ENCODE results near the gene REEP3. TPM values are rescaled to one million over a fixed set of nuclear protein-coding genes. Genes with fewer than 3 reads are reported as not detected.

REEP3 gene
- 15.0 TPM for polyA plus RNA-seq (2013, experiment 1 of 2)
- 15.6 TPM for polyA plus RNA-seq (2013, experiment 2 of 2)

GRCh38 chr10:63520500-63521415, at the start of gene REEP3:
Gene REEP3 (plus strand): TSS chr10:63521401. CDS start chr10:63521546, 145 bp downstream.
- DNase-seq, result peak; percentile 89
- peak within 1 kb of the TSS; percentile 59 for H4K8ac ChIP-seq (ENCODE audit: low read depth, low read length)
- peaks cover 10% of the 10 kb centered on the region for H3K79me1 ChIP-seq (ENCODE audit: low read length)
- peaks cover 10% of the 10 kb centered on the region for H3K4me1 ChIP-seq (ENCODE audit: control insufficient read depth, low read depth, low read length)
- H2BK15ac ChIP-seq (replicated peaks; ENCODE audit: low read depth), result no peak within 1 kb of the TSS
- H3K4me3 ChIP-seq (ENCODE audit: low read length), result peak within 1 kb of the TSS; percentile 85
- H2BK120ac ChIP-seq (ENCODE audit: low read depth, low read length), result peak within 1 kb of the TSS; percentile 14
- no peaks in the 10 kb centered on the region for H3K27me3 ChIP-seq (ENCODE audit: insufficient read depth, low read length, poor library complexity)
- H2AK5ac ChIP-seq (ENCODE audit: low read length), result no peak within 1 kb of the TSS
- H3K56ac ChIP-seq (ENCODE audit: low read length), result peak within 1 kb of the TSS; percentile 97
- peak within 1 kb of the TSS; percentile 99 for H3K27ac ChIP-seq (ENCODE audit: low read depth, low read length)
- H3K79me2 ChIP-seq (ENCODE audit: control insufficient read depth, insufficient read depth, low read length), result peaks cover 71% of the 10 kb centered on the region
- no peaks in the 10 kb centered on the region for H3K36me3 ChIP-seq (ENCODE audit: control insufficient read depth, insufficient read depth, low read length)
- H3K18ac ChIP-seq (ENCODE audit: low read length), result peak within 1 kb of the TSS; percentile 88
- no CpG with 5 or more reads among the region's 52 CpGs for WGBS (ENCODE audit: extremely low coverage, insufficient coverage, low lambda C conversion rate)
- H4K5ac ChIP-seq (ENCODE audit: low read length), result no peak within 1 kb of the TSS
- H3K4ac ChIP-seq (ENCODE audit: low read depth, low read length), result peak within 1 kb of the TSS; percentile 84
- peak within 1 kb of the TSS; percentile 94 for H3K9ac ChIP-seq (ENCODE audit: low read length)
- H3K23ac ChIP-seq (ENCODE audit: low read length), result peak within 1 kb of the TSS; percentile 48
- H2BK5ac ChIP-seq (ENCODE audit: low read length), result peak within 1 kb of the TSS; percentile 91
- H3K4me2 ChIP-seq (ENCODE audit: low read length), result peak within 1 kb of the TSS; percentile 79

GRCh38 chr10:63474488-63474887, 46.7 kb upstream of the REEP3 start:
- H3K27ac ChIP-seq (ENCODE audit: low read depth, low read length), result no peak overlapping the region
- H3K56ac ChIP-seq (ENCODE audit: low read length), result no peak overlapping the region
- no peak for DNase-seq
- no peak overlapping the region for H3K23ac ChIP-seq (ENCODE audit: low read length)
- H3K9ac ChIP-seq (ENCODE audit: low read length), result no peak overlapping the region
- peaks cover 19% of the 10 kb centered on the region for H3K79me2 ChIP-seq (ENCODE audit: control insufficient read depth, insufficient read depth, low read length)
- no peaks in the 10 kb centered on the region for H3K27me3 ChIP-seq (ENCODE audit: insufficient read depth, low read length, poor library complexity)
- H3K4me3 ChIP-seq (ENCODE audit: low read length), result no peak overlapping the region
- H3K4me2 ChIP-seq (ENCODE audit: low read length), result no peak overlapping the region
- no peak overlapping the region for H2AK5ac ChIP-seq (ENCODE audit: low read length)
- H3K79me1 ChIP-seq (ENCODE audit: low read length), result peaks cover 2% of the 10 kb centered on the region
- H2BK120ac ChIP-seq (ENCODE audit: low read depth, low read length), result no peak overlapping the region
- H3K36me3 ChIP-seq (ENCODE audit: control insufficient read depth, insufficient read depth, low read length), result no peaks in the 10 kb centered on the region
- H3K4me1 ChIP-seq (ENCODE audit: control insufficient read depth, low read depth, low read length), result peaks cover 5% of the 10 kb centered on the region
- peak overlapping the region; percentile 1 for H3K18ac ChIP-seq (ENCODE audit: low read length)
- WGBS (ENCODE audit: extremely low coverage, insufficient coverage, low lambda C conversion rate), result no CpG with 5 or more reads among the region's 8 CpGs
- H2BK15ac ChIP-seq (replicated peaks; ENCODE audit: low read depth), result no peak overlapping the region
- H2BK5ac ChIP-seq (ENCODE audit: low read length), result no peak overlapping the region
- no peak overlapping the region for H3K4ac ChIP-seq (ENCODE audit: low read depth, low read length)
- no peak overlapping the region for H4K8ac ChIP-seq (ENCODE audit: low read depth, low read length)
- H4K5ac ChIP-seq (ENCODE audit: low read length), result no peak overlapping the region

- Histone ChIP-seq H3K4me2 (ENCODE audit: low read length) (no peak overlapping the region), H2BK5ac (ENCODE audit: low read length) (no peak overlapping the region), H2AK5ac (ENCODE audit: low read length) (no peak overlapping the region), H3K56ac (ENCODE audit: low read length) (no peak overlapping the region), H4K5ac (ENCODE audit: low read length) (no peak overlapping the region), H3K79me2 (ENCODE audit: control insufficient read depth, insufficient read depth, low read length) (peaks cover 22% of the 10 kb centered on the region), H2BK120ac (ENCODE audit: low read depth, low read length) (no peak overlapping the region), H3K27ac (ENCODE audit: low read depth, low read length) (peak overlapping the region; percentile 63), H3K9ac (ENCODE audit: low read length) (no peak overlapping the region), H3K79me1 (ENCODE audit: low read length) (no peaks in the 10 kb centered on the region), H3K4me1 (ENCODE audit: control insufficient read depth, low read depth, low read length) (peaks cover 5% of the 10 kb centered on the region), H3K23ac (ENCODE audit: low read length) (no peak overlapping the region), H2BK15ac (replicated peaks; ENCODE audit: low read depth) (peak overlapping the region; percentile 36), H4K8ac (ENCODE audit: low read depth, low read length) (no peak overlapping the region), H3K4me3 (ENCODE audit: low read length) (no peak overlapping the region), H3K36me3 (ENCODE audit: control insufficient read depth, insufficient read depth, low read length) (no peaks in the 10 kb centered on the region), H3K4ac (ENCODE audit: low read depth, low read length) (no peak overlapping the region), H3K18ac (ENCODE audit: low read length) (no peak overlapping the region), H3K27me3 (ENCODE audit: insufficient read depth, low read length, poor library complexity) (no peaks in the 10 kb centered on the region)
- no peak for DNase-seq
- WGBS (ENCODE audit: extremely low coverage, insufficient coverage, low lambda C conversion rate), result no CpG with 5 or more reads among the region's 1 CpG
Measured at GRCh38 chr10:63477927-63478326, 43.3 kb upstream of the REEP3 start.

GRCh38 chr10:63478564-63478963, 42.6 kb upstream of the REEP3 start:
- H4K5ac ChIP-seq (ENCODE audit: low read length), result no peak overlapping the region
- H4K8ac ChIP-seq (ENCODE audit: low read depth, low read length), result no peak overlapping the region
- no peak overlapping the region for H3K23ac ChIP-seq (ENCODE audit: low read length)
- peak overlapping the region; percentile 63 for H3K27ac ChIP-seq (ENCODE audit: low read depth, low read length)
- H3K18ac ChIP-seq (ENCODE audit: low read length), result no peak overlapping the region
- peaks cover 5% of the 10 kb centered on the region for H3K4me1 ChIP-seq (ENCODE audit: control insufficient read depth, low read depth, low read length)
- no peak overlapping the region for H2BK15ac ChIP-seq (replicated peaks; ENCODE audit: low read depth)
- H3K36me3 ChIP-seq (ENCODE audit: control insufficient read depth, insufficient read depth, low read length), result no peaks in the 10 kb centered on the region
- no peak overlapping the region for H3K4ac ChIP-seq (ENCODE audit: low read depth, low read length)
- H2BK120ac ChIP-seq (ENCODE audit: low read depth, low read length), result no peak overlapping the region
- peak overlapping the region; percentile 54 for H3K56ac ChIP-seq (ENCODE audit: low read length)
- H3K79me2 ChIP-seq (ENCODE audit: control insufficient read depth, insufficient read depth, low read length), result peaks cover 24% of the 10 kb centered on the region
- no peak overlapping the region for H3K9ac ChIP-seq (ENCODE audit: low read length)
- DNase-seq, result peak; percentile 94
- H3K4me3 ChIP-seq (ENCODE audit: low read length), result no peak overlapping the region
- no peaks in the 10 kb centered on the region for H3K27me3 ChIP-seq (ENCODE audit: insufficient read depth, low read length, poor library complexity)
- H2BK5ac ChIP-seq (ENCODE audit: low read length), result no peak overlapping the region
- no peak overlapping the region for H3K4me2 ChIP-seq (ENCODE audit: low read length)
- H3K79me1 ChIP-seq (ENCODE audit: low read length), result peaks cover 2% of the 10 kb centered on the region
- no peak overlapping the region for H2AK5ac ChIP-seq (ENCODE audit: low read length)
- WGBS (ENCODE audit: extremely low coverage, insufficient coverage, low lambda C conversion rate), result no CpG with 5 or more reads among the region's 3 CpGs

GRCh38 chr10:63480237-63480636, 41.0 kb upstream of the REEP3 start:
- Histone ChIP-seq H3K27ac (ENCODE audit: low read depth, low read length) (no peak overlapping the region), H3K56ac (ENCODE audit: low read length) (no peak overlapping the region), H2BK120ac (ENCODE audit: low read depth, low read length) (no peak overlapping the region), H2AK5ac (ENCODE audit: low read length) (no peak overlapping the region), H3K79me1 (ENCODE audit: low read length) (peaks cover 2% of the 10 kb centered on the region), H3K4me3 (ENCODE audit: low read length) (no peak overlapping the region), H3K79me2 (ENCODE audit: control insufficient read depth, insufficient read depth, low read length) (peaks cover 20% of the 10 kb centered on the region), H3K27me3 (ENCODE audit: insufficient read depth, low read length, poor library complexity) (no peaks in the 10 kb centered on the region), H3K9ac (ENCODE audit: low read length) (no peak overlapping the region), H3K4me1 (ENCODE audit: control insufficient read depth, low read depth, low read length) (peaks cover 5% of the 10 kb centered on the region), H2BK15ac (replicated peaks; ENCODE audit: low read depth) (no peak overlapping the region), H2BK5ac (ENCODE audit: low read length) (no peak overlapping the region), H3K18ac (ENCODE audit: low read length) (peak overlapping the region; percentile 47), H4K8ac (ENCODE audit: low read depth, low read length) (no peak overlapping the region), H3K4ac (ENCODE audit: low read depth, low read length) (no peak overlapping the region), H3K23ac (ENCODE audit: low read length) (no peak overlapping the region), H3K4me2 (ENCODE audit: low read length) (no peak overlapping the region), H3K36me3 (ENCODE audit: control insufficient read depth, insufficient read depth, low read length) (no peaks in the 10 kb centered on the region), H4K5ac (ENCODE audit: low read length) (no peak overlapping the region)
- no CpG with 5 or more reads among the region's 5 CpGs for WGBS (ENCODE audit: extremely low coverage, insufficient coverage, low lambda C conversion rate)
- no peak for DNase-seq
